ENCODE measurements around the gene AMOT. TPM values are rescaled to one million over a fixed set of nuclear protein-coding genes. Genes with fewer than 3 reads are reported as not detected.
A peak's percentile ranks its signal among the peaks of the same experiment; 100 is the strongest.
"Not testable (repeated sequence)": the region's sequence is repeated elsewhere in the genome, so short reads cannot be mapped to it uniquely, and the experiment has no call there.

The AMOT gene
- total RNA-seq, 2 donors from 2014 or later: 1.4 to 2.7 TPM

DNA sequence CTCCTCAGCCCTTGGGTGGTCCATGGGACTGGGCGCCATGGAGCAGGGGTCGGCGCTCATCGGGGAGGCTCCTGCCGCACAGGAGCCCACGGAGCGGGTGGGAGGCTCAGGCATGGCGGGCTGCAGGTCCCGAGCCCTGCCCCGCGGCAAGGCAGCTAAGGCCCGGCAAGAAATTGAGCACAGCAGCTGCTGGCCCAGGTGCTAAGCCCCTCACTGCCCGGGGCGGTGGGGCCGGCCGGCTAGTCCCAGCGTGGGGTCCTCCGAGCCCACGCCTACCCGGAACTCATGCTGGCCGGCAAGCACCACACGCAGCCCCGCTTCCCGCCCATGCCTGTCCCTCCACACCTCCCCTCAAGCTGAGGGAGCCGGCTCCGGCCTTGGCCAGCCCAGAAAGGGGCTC lies 14.3 kb upstream of the AMOT start:
- not testable (repeated sequence) for ATAC-seq; H3K4me1 Mint-ChIP-seq; H3K36me3 Mint-ChIP-seq (ENCODE audit: low read depth); H3K4me3 Mint-ChIP-seq; DNase-seq; H3K27ac Mint-ChIP-seq; H3K9me3 ChIP-seq (ENCODE audit: control insufficient read depth, low read length, poor library complexity, severe bottlenecking)
- H3K27me3 Mint-ChIP-seq: peaks cover 10% of the 10 kb centered on the region

DNA sequence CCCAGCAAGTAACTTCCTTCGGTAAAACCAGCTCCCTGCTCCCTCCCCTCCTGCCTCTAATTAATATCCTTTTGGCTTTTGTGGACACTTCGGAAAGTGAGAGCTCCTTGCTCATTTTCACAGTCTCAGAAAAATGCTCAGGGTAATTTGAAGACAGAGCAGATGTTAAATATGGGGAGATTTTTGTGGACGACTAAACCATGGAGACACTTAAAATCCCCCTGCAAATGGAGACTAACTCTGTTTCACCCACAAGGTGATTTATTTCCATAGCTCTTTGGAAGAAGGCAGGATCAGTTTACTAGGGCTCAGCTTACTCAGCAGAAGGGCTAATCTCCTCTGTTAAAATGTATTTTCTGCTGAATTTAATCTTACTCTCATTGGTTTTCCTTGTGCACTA lies 12.2 kb upstream of the AMOT start:
- H3K9me3 ChIP-seq (ENCODE audit: control insufficient read depth, low read length, poor library complexity, severe bottlenecking): no peaks in the 10 kb centered on the region
- Mint-ChIP-seq H3K4me3 (no peak overlapping the region), H3K4me1 (peaks cover 8% of the 10 kb centered on the region), H3K27me3 (peaks cover 10% of the 10 kb centered on the region), H3K36me3 (ENCODE audit: low read depth) (no peaks in the 10 kb centered on the region), H3K27ac (no peak overlapping the region)
- no peak for ATAC-seq
- no peak for DNase-seq

DNA sequence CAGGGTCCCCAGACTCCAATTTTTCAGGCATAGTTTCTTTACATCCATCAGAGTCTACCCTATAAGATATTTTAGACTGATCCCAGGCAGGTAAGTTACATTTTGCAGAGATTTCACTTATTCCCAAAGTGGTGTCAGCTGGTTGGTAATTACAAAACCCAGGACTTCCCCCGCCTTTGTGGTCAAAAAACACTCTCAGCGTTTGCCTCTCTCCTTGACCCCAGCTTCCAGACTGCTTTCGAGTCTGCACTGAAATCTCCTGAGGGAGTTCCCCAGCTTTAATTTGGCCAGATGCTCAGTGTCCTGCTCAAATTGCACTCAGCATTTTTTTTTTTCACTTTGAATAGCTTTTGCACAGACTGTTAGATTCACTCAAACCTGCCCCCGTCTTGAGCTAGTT lies 11.2 kb upstream of the AMOT start:
- no peak overlapping the region for H3K4me3 Mint-ChIP-seq
- ATAC-seq (no peak), DNase-seq (no peak)
- no peaks in the 10 kb centered on the region for H3K9me3 ChIP-seq (ENCODE audit: control insufficient read depth, low read length, poor library complexity, severe bottlenecking)
- H3K27me3 Mint-ChIP-seq: peaks cover 5% of the 10 kb centered on the region
- no peak overlapping the region for H3K27ac Mint-ChIP-seq
- peaks cover 8% of the 10 kb centered on the region for H3K4me1 Mint-ChIP-seq
- H3K36me3 Mint-ChIP-seq (ENCODE audit: low read depth): no peaks in the 10 kb centered on the region

DNA sequence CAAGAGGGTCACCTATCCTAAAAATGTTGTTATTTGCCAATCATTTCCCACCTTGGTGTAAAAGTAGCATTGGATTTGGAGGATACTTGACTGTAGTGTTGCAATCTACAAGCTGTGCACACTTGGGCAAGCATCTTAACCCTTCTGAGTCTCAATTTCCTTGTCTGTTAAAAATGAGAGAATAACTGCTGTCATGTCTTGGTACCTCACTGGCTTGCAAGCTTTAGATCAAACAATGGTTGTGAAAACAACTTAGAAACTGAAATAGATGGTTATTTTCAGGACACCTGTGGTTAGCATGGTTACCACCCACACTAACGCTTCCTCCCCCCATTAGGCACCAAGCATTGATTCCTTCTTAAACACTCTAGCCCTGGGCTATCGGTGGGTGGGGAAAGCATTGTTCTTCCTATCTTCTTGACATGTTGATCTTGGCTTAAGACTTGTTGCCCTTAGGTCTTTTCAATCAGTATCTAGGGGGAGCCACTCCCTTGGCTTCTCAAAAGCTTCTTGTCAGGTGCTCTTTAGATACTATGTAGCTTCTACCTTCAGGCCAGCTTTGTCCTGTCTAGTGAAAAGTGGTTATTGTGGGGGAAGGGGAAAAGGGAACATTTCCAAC lies 10.6 kb upstream of the AMOT start:
- H3K36me3 Mint-ChIP-seq (ENCODE audit: low read depth): no peaks in the 10 kb centered on the region

DNA sequence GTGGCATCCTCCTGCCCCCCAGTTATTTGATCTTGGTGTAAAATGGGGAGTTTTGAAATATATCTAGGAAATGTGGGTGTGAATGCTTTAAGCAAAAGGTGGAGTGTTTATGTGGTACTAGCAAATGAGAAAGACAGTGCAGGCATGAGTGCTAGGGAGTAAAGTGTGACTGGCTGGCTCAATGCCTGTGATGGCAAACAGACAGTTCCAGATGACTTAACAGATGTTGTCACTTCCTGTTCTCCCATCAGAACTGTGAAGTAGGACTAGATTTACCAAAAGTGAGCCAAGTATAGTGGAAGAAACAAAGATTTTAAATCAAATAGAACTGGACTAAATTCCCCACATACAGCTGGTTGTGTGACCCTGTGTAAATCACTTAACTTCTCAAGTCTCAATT lies 8.4 kb upstream of the AMOT start:
- peaks cover 8% of the 10 kb centered on the region for H3K4me1 Mint-ChIP-seq
- no peaks in the 10 kb centered on the region for H3K9me3 ChIP-seq (ENCODE audit: control insufficient read depth, low read length, poor library complexity, severe bottlenecking)
- ATAC-seq (no peak), DNase-seq (no peak)
- H3K27ac Mint-ChIP-seq: no peak overlapping the region
- no peaks in the 10 kb centered on the region for H3K27me3 Mint-ChIP-seq
- H3K4me3 Mint-ChIP-seq: no peak overlapping the region
- H3K36me3 Mint-ChIP-seq (ENCODE audit: low read depth): no peaks in the 10 kb centered on the region

More for the DNA sequence above, 10.6 kb upstream of the AMOT start:
- Mint-ChIP-seq H3K27me3 (peaks cover under 1% of the 10 kb centered on the region), H3K27ac (no peak overlapping the region), H3K4me3 (no peak overlapping the region), H3K4me1 (peaks cover 8% of the 10 kb centered on the region)
- ATAC-seq (no peak), DNase-seq (no peak)
- H3K9me3 ChIP-seq (ENCODE audit: control insufficient read depth, low read length, poor library complexity, severe bottlenecking): no peaks in the 10 kb centered on the region

DNA sequence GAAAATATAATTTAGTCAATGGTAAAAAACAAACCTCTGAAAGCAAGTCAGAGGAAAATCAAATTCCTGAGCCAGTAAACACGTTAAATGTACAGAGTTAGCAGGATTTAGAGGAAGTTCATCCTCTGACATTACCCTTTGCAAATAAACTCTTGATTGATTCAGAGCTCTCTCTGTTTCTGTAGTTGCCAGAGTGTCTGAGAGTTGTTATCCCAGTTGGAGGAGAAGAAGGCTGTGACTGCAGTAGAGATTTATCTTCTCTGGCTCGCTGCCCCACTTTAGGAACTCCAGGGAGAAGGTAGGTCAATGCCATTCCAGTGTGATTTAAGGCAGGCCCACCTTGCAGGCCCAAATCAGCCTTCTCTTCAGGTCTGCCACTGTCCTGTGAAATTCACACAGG lies 6.2 kb upstream of the AMOT start:
- H3K9me3 ChIP-seq (ENCODE audit: control insufficient read depth, low read length, poor library complexity, severe bottlenecking): no peaks in the 10 kb centered on the region
- Mint-ChIP-seq H3K27ac (no peak overlapping the region), H3K4me1 (peaks cover 6% of the 10 kb centered on the region), H3K27me3 (no peaks in the 10 kb centered on the region), H3K36me3 (ENCODE audit: low read depth) (no peaks in the 10 kb centered on the region), H3K4me3 (no peak overlapping the region)
- DNase-seq (no peak), ATAC-seq (no peak)

DNA sequence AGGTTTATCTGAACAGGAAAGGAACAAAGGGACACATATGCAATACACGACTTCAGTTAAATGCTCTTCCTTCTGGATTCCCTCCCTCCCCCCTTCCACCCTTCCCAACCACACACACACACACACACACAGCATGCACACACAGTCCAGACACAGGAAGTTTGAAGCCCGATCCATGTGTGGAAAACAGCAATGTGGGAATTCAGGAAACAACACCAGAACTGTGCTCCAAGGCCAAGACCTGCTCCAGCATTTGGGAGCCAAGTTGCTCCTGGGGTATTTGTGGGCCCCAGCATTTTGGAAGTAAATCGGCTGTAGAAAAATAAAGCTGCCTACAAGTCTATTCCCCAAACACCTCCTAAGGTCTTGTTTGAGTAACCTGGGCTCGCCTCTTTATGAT lies 5.6 kb upstream of the AMOT start:
- DNase-seq (no peak), ATAC-seq (no peak)
- H3K4me3 Mint-ChIP-seq: no peak overlapping the region
- no peak overlapping the region for H3K27ac Mint-ChIP-seq
- H3K27me3 Mint-ChIP-seq: no peaks in the 10 kb centered on the region
- no peaks in the 10 kb centered on the region for H3K36me3 Mint-ChIP-seq (ENCODE audit: low read depth)
- no peaks in the 10 kb centered on the region for H3K9me3 ChIP-seq (ENCODE audit: control insufficient read depth, low read length, poor library complexity, severe bottlenecking)
- peaks cover 2% of the 10 kb centered on the region for H3K4me1 Mint-ChIP-seq

DNA sequence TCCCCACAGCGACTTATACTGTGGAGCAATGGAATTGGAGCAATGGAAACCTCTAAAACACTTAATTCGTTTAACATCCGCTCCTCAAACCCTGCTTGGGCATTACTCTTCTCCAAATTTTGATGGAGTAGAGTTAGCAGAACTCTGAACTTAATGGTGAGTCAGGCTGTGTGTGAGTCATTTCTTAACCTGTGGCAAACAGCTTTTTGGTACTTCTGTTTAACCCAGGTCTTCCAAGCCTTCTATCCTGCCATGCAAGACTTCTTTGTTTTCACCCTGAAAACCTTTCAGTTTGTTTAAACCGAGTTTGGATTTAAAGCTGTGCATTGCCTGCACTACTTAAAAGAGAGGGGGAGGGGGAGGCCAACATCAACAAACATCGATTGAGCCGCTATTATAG lies 3.6 kb upstream of the AMOT start:
- ATAC-seq (no peak), DNase-seq (no peak)
- no peak overlapping the region for H3K4me3 Mint-ChIP-seq
- no peaks in the 10 kb centered on the region for H3K27me3 Mint-ChIP-seq
- H3K9me3 ChIP-seq (ENCODE audit: control insufficient read depth, low read length, poor library complexity, severe bottlenecking): no peaks in the 10 kb centered on the region
- peaks cover 4% of the 10 kb centered on the region for H3K4me1 Mint-ChIP-seq
- no peaks in the 10 kb centered on the region for H3K36me3 Mint-ChIP-seq (ENCODE audit: low read depth)
- no peak overlapping the region for H3K27ac Mint-ChIP-seq

DNA sequence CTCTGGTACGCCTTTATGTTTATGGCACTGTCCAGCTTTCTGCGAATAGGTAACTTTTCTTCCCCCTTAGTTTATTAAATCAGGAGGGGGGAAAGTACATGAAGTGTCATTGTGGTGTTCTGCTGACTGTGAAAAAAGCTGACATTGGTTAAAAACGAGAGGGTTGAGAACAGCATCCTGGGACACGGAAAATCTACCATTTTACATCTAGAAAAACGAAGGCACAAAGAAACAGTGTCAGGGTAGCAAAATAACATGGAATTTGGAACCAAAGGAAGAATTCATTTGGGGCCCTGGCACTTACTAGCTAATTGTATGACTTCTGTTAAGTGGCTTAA lies 1.2 kb upstream of the AMOT start:
- Mint-ChIP-seq H3K36me3 (ENCODE audit: low read depth) (no peaks in the 10 kb centered on the region), H3K4me1 (peaks cover 4% of the 10 kb centered on the region), H3K27ac (peak overlapping the region; percentile 8), H3K27me3 (no peaks in the 10 kb centered on the region), H3K4me3 (peak overlapping the region; percentile 95)
- ATAC-seq (peak; percentile 3), DNase-seq (no peak)
- no peaks in the 10 kb centered on the region for H3K9me3 ChIP-seq (ENCODE audit: control insufficient read depth, low read length, poor library complexity, severe bottlenecking)

DNA sequence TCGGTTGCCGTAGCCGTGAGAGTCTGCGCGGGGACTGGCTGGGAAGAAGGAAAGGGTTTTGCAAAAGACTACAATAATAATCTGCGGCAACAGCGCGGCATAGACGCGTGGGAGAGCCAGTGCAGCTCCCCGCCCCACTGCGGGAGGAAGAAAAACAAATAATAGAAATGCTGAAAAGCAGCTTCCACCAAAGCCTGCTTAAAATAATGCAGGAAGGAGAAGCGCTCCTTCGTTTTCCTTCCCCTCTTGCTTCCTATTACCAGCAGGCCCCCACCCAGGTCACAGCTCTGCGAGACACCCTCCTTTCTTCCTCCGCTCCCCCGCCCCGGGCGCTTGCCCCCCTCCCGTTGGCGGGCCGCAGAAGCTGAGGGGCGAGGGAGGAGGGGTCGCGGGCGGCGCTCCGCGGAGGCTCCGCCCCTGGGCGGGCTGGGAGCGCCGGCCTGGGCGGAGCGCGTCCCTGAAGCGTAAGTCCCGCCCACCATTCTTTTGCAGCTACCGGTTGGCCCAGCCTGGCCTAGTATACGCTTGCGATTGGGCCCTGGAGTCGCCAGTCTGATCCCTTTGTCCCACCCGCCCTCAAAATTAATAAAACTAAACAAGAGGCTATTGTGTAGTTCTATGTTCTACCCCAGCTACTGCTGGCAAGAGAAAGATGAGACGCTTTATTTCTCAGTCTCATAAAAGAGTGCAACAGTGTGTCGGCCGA lies 636 bp upstream of the AMOT start:
- no peaks in the 10 kb centered on the region for H3K27me3 Mint-ChIP-seq
- peak overlapping the region; percentile 95 for H3K4me3 Mint-ChIP-seq
- ATAC-seq (peak; percentile 95), DNase-seq (peak; percentile 61 to 71 (median 61))
- no peaks in the 10 kb centered on the region for H3K36me3 Mint-ChIP-seq (ENCODE audit: low read depth)
- H3K9me3 ChIP-seq (ENCODE audit: control insufficient read depth, low read length, poor library complexity, severe bottlenecking): no peaks in the 10 kb centered on the region
- H3K27ac Mint-ChIP-seq: peak overlapping the region; percentile 75
- peaks cover 4% of the 10 kb centered on the region for H3K4me1 Mint-ChIP-seq

DNA sequence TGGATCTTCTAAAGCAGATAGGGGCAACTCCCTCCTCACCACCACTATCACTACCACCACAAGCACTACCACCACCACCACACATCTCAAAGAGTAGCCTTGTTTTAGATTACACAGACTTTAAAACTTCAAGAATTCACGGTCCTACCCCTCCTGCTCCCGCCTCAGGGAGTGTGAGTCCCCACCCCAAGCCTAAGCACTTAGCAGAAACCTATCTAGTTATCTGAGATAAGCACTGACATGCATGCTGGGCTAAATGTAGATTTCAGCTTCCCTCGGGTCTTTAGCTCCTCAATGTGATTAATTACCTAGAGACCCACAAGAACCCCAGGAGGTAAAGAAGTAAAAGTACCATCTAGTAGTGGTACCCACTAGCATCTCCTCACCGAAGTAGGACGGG lies 775 bp downstream of the AMOT start:
- Mint-ChIP-seq H3K4me1 (peaks cover 4% of the 10 kb centered on the region), H3K27ac (peak overlapping the region; percentile 75), H3K36me3 (ENCODE audit: low read depth) (no peaks in the 10 kb centered on the region), H3K4me3 (peak overlapping the region; percentile 95), H3K27me3 (no peaks in the 10 kb centered on the region)
- no peak for ATAC-seq
- DNase-seq: no peak
- H3K9me3 ChIP-seq (ENCODE audit: control insufficient read depth, low read length, poor library complexity, severe bottlenecking): no peaks in the 10 kb centered on the region

DNA sequence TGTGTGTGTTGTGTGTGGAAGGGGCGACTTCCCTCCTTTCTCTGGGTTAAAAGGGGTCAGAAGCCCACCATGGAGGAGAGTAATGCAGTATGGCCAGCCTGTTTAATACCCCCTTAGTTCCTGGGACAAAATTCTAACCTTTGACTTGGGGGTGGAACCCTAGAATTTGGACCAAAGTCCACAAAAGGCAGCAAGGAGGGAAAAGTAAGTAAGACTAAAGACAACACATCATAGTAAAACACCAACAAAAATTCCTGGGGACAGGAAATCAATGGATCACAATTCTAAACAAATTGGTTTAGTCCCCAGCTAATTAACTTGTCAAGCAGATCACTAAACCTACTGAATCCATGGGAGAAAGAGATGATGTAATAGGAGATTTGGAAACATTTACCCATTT lies 3.1 kb downstream of the AMOT start:
- no peaks in the 10 kb centered on the region for H3K27me3 Mint-ChIP-seq

DNA sequence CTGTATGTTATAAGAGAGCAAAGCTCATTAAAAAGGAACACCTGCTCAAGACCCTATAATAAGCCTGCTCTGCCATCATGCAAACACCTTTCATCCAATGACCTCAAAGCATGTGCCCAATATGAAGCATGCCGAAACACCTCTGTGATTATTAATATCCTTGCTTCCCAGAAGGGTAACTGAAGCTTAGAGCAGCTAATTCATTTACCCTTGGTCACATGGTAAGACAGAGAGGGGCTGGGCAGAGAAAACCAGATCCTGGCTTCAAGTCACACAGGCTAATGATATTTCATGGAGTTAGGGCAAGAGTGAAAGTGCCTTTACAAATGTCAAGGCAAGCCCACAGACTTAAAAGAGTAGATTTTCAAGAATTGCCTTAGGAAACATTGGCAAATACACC lies 5.6 kb downstream of the AMOT start:
- no peak overlapping the region for H3K4me3 Mint-ChIP-seq

More for the DNA sequence above, 3.1 kb downstream of the AMOT start:
- DNase-seq (no peak), ATAC-seq (no peak)
- no peak overlapping the region for H3K27ac Mint-ChIP-seq
- no peaks in the 10 kb centered on the region for H3K36me3 Mint-ChIP-seq (ENCODE audit: low read depth)
- peaks cover 4% of the 10 kb centered on the region for H3K4me1 Mint-ChIP-seq
- H3K4me3 Mint-ChIP-seq: no peak overlapping the region
- no peaks in the 10 kb centered on the region for H3K9me3 ChIP-seq (ENCODE audit: control insufficient read depth, low read length, poor library complexity, severe bottlenecking)

More for the DNA sequence above, 5.6 kb downstream of the AMOT start:
- DNase-seq: no peak
- H3K9me3 ChIP-seq (ENCODE audit: control insufficient read depth, low read length, poor library complexity, severe bottlenecking): no peaks in the 10 kb centered on the region
- no peaks in the 10 kb centered on the region for H3K27me3 Mint-ChIP-seq
- peaks cover 4% of the 10 kb centered on the region for H3K4me1 Mint-ChIP-seq
- H3K36me3 Mint-ChIP-seq (ENCODE audit: low read depth): no peaks in the 10 kb centered on the region
- H3K27ac Mint-ChIP-seq: no peak overlapping the region
- no peak for ATAC-seq
